GM19328 (cell line): ENCODE data around the gene MON2.
A peak's percentile ranks its signal among the peaks of the same experiment; 100 is the strongest.
"Not testable (repeated sequence)": the region's sequence is repeated elsewhere in the genome, so short reads cannot be mapped to it uniquely, and the experiment has no call there.

Experiments used
- ATAC-seq: cut with Tn5 transposase; IDR thresholded peaks from one replicate; pipeline ENCODE4 v1.9.1; 2021; ENCODE audit warnings: mild to moderate bottlenecking, moderate library complexity; ENCODE audit not compliant: unreplicated experiment

Gene MON2

GRCh38 chr12:62466594-62467491 lies at the start of gene MON2:
TSS of gene MON2 (plus strand) at chr12:62466826. CDS start at chr12:62467208, 382 bp downstream.
- ATAC-seq: peak; percentile 98

GRCh38 chr12:62426089-62426488 lies 40.5 kb upstream of the MON2 start:
- ATAC-seq: no peak

- no peak for ATAC-seq
Measured at GRCh38 chr12:62429457-62429856, 37.2 kb upstream of the MON2 start.

GRCh38 chr12:62434494-62435302 lies 31.9 kb upstream of the MON2 start:
- ATAC-seq: no peak

- peak; percentile 79 for ATAC-seq
Measured at GRCh38 chr12:62435303-62436163, 31.1 kb upstream of the MON2 start.

GRCh38 chr12:62436164-62436503 lies 30.5 kb upstream of the MON2 start:
- no peak for ATAC-seq

- ATAC-seq: no peak
Measured at GRCh38 chr12:62438098-62438692, 28.4 kb upstream of the MON2 start.

GRCh38 chr12:62446754-62447452 lies 19.7 kb upstream of the MON2 start:
- no peak for ATAC-seq

- no peak for ATAC-seq
Measured at GRCh38 chr12:62448436-62448835, 18.2 kb upstream of the MON2 start.

GRCh38 chr12:62455429-62455828 lies 11.2 kb upstream of the MON2 start:
- not testable (repeated sequence) for ATAC-seq

GRCh38 chr12:62458626-62459025 lies 8.0 kb upstream of the MON2 start:
- no peak for ATAC-seq

GRCh38 chr12:62459976-62460375 lies 6.7 kb upstream of the MON2 start:
- no peak for ATAC-seq

- not testable (repeated sequence) for ATAC-seq
Measured at GRCh38 chr12:62461171-62461837, 5.3 kb upstream of the MON2 start.

GRCh38 chr12:62463252-62463651 lies 3.4 kb upstream of the MON2 start:
- ATAC-seq: not testable (repeated sequence)

GRCh38 chr12:62466018-62466593 lies 520 bp upstream of the MON2 start:
- peak; percentile 23 for ATAC-seq

- no peak for ATAC-seq
Measured at GRCh38 chr12:62468397-62468796, 1.8 kb downstream of the MON2 start.

- ATAC-seq: no peak
Measured at GRCh38 chr12:62468935-62469334, 2.3 kb downstream of the MON2 start.

- no peak for ATAC-seq
Measured at GRCh38 chr12:62469704-62470103, 3.1 kb downstream of the MON2 start.

- no peak for ATAC-seq
Measured at GRCh38 chr12:62471734-62472133, 5.1 kb downstream of the MON2 start.
